Hepatocyte (in vitro differentiated cells): ENCODE data around the gene SCRG1.

Experiments
- CTCF ChIP-seq: fragments of 200-600 bp; sonication (generic); IDR thresholded peaks from 2 replicates; pipeline ENCODE4 v1.5.1; 2016; ENCODE audit warnings: antibody characterized with exemption, mild to moderate bottlenecking; ENCODE audit not compliant: poor library complexity
- EZH2 ChIP-seq: fragments of 200-600 bp; sonication (generic); IDR thresholded peaks from 2 replicates; pipeline ENCODE4 v1.6.1; 2016; ENCODE audit warnings: antibody characterized with exemption, mild to moderate bottlenecking, borderline replicate concordance
- EZH2phosphoT487 ChIP-seq: fragments of 200-600 bp; sonication (generic); IDR thresholded peaks from one replicate; pipeline ENCODE4 v1.6.1; 2018; ENCODE audit warnings: antibody characterized with exemption, mild to moderate bottlenecking, low read depth, moderate library complexity; ENCODE audit not compliant: unreplicated experiment, severe bottlenecking

GRCh38 chr4:173367285-173367684 is 31.6 kb downstream of the SCRG1 start:
- TF ChIP-seq EZH2phosphoT487 (no peak), CTCF (no peak), EZH2 (no peak)
